Fibroblast of mammary gland (primary cell): ENCODE measurements around the gene FAM20C.

ENCODE experiments used
- DNase-seq: peaks from one replicate; pipeline ENCODE4 v3.0.0-alpha.2; 2010; ENCODE audit warnings: low read depth
- H3K4me3 ChIP-seq: 2 replicates; pipeline ENCODE4 v1.5.1; 2011; ENCODE audit warnings: low read depth, mild to moderate bottlenecking, low read length, moderate library complexity; ENCODE audit not compliant: control insufficient read depth
- CTCF ChIP-seq: conservative IDR thresholded peaks from 2 replicates; pipeline ENCODE4 v1.5.1; 2011; ENCODE audit warnings: low read depth, low read length, inconsistent platforms; ENCODE audit not compliant: control insufficient read depth, insufficient read depth

FAM20C gene

GRCh38 chr7:282621-283020 is 90.2 kb downstream of the FAM20C start:
- no peak for DNase-seq
- no peak for TF ChIP-seq CTCF
- H3K4me3 ChIP-seq = no peak overlapping the region

GRCh38 chr7:284762-285722 is 92.7 kb downstream of the FAM20C start:
- H3K4me3 ChIP-seq = no peak overlapping the region
- no peak for TF ChIP-seq CTCF
- no peak for DNase-seq

DNA sequence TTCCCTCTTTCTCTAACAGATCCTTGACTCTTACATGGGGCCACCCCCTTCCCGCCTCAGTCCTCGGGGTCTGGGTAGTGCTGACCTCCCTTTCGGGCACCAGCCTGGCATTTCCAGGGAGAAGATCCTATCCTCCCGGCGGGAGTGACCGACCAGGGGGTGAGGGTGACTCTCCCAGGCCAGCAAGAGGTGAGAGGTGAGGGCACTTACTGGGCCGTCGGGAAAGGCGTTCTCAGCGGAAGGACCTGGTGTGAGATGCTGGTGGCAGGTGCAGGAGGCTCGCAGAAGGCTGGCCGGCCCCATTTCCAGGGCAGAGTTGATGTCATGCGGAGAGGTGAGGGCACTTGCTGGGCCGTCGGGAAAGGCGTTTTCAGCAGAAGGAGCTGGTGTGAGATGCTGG is 93.4 kb downstream of the FAM20C start:
- no peak for TF ChIP-seq CTCF

GRCh38 chr7:286266-286665 is 93.9 kb downstream of the FAM20C start:
- TF ChIP-seq CTCF = no peak
- DNase-seq = no peak

More for the DNA sequence above, 93.4 kb downstream of the FAM20C start:
- no peak for DNase-seq
- no peak overlapping the region for H3K4me3 ChIP-seq

DNA sequence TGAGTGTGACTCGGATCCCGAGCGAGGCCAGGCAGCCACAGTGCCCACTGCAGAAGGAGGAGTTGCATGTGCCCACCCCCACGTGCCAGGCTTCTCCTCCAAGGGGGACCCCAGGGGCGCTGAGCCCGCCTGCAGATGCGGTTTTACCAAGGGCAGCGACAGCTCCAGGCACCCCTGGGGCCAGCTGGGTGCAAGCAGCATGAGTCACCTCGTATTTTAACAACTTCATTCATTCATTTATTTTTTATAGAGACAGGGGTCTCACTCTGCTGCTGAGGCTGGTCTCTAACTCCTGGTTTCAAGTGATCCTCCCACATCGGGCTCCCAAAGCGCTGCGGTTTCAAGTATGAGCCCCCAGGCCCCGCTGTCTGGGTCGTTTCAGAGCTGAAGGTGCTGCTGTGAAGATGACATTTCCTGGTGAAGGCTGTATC is 96.3 kb downstream of the FAM20C start:
- H3K4me3 ChIP-seq = no peak overlapping the region
- DNase-seq = no peak
- TF ChIP-seq CTCF = no peak

More at GRCh38 chr7:286266-286665, 93.9 kb downstream of the FAM20C start:
- no peak overlapping the region for H3K4me3 ChIP-seq

DNA sequence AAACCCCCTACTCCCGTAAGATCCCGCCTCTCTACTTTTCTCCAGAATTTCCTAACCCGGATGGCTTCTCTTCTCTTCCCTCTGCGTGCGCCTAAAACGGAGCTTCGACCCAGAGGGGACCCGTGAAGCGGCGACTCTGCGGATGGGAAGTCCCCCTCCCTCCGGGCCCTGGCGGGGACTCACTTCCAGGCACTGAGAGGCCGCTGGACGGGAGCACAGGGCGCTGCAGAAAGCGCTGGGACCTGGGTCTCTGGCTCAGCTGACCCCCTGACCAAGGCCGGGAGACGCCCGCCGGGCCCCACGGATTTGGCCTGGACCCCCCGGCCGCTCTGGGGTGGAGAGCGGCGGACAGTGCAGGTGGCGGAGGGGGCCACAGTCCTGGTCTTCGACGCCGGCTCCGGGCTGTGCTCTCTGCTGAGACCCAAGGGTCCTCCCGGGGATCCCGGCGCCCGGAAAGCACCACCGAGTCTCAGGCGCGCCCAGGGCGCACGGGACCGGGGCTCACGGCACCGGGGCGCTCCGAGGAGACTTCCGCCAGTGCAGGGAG is 96.9 kb downstream of the FAM20C start:
- TF ChIP-seq CTCF = no peak

More for the DNA sequence above, 96.9 kb downstream of the FAM20C start:
- no peak overlapping the region for H3K4me3 ChIP-seq
- DNase-seq = no peak
